B cell (primary cell): ENCODE measurements around the gene TLE3. TPM values are rescaled to one million over a fixed set of nuclear protein-coding genes. Genes with fewer than 3 reads are reported as not detected.

Source experiments
- ATAC-seq: fragments of 200-7000 bp; cut with Tn5 transposase; one replicate; pipeline ENCODE4 v1.10.0; 2021; ENCODE audit warnings: low read depth, mild to moderate bottlenecking, moderate number of reproducible peaks, moderate library complexity
- CTCF ChIA-PET: fragments of 350-600 bp; sonication (Branson Sonifier 250); formaldehyde crosslinking; loops from one replicate; lab custom pipeline; 2021; ENCODE audit warnings: antibody characterized with exemption, inconsistent platforms; lab: Charles Lee
- POLR2A ChIA-PET: fragments of 350-600 bp; sonication (Branson Sonifier 250); formaldehyde crosslinking; loops from one replicate; lab custom pipeline; 2021; ENCODE audit warnings: antibody characterized with exemption; lab: Charles Lee
- DNase-seq: peaks from one replicate; pipeline ENCODE4 v3.0.0; 2013
- H2AFZ ChIP-seq: 2 replicates; pipeline ENCODE4 v1.6.1; 2012; ENCODE audit warnings: mild to moderate bottlenecking, low read depth, low read length; ENCODE audit not compliant: insufficient read depth, poor library complexity, severe bottlenecking
- H3K27ac ChIP-seq, 2 donors: 1 replicate in 1 of 2; 2 replicates in 1 of 2; pipeline ENCODE4 v1.5.1; 2012 to 2013; ENCODE audit warnings: low read length in 2 of 2, mild to moderate bottlenecking in 2 of 2, moderate library complexity in 1 of 2
- H3K27me3 ChIP-seq, 4 experiments: fragments of 200-600 bp in 1 of 4; sonication (generic) in 1 of 4; replicated peaks in 1 of 4; 1 replicate in 2 of 4; 2 replicates in 2 of 4; pipeline versions ENCODE4 v1.6.1 to v1.7.0; 2013 to 2016; ENCODE audit warnings: low read length in 3 of 4, mild to moderate bottlenecking in 2 of 4, mixed read lengths in 1 of 4, moderate library complexity in 1 of 4; ENCODE audit not compliant: insufficient read depth in 4 of 4, control insufficient read depth in 3 of 4; ENCODE audit errors: control extremely low read depth in 1 of 4
- H3K36me3 ChIP-seq, 2 experiments: replicated peaks in 1 of 2; 1 replicate in 1 of 2; 2 replicates in 1 of 2; pipeline versions ENCODE4 v1.6.1 to v1.7.1; 2013; ENCODE audit warnings: low read length in 1 of 2; ENCODE audit not compliant: insufficient read depth in 2 of 2, control insufficient read depth in 1 of 2; ENCODE audit errors: control extremely low read depth in 1 of 2, extremely low read depth in 1 of 2
- H3K4me1 ChIP-seq, 2 donors: fragments of 200-600 bp in 1 of 2; sonication (generic) in 1 of 2; 1 replicate in 1 of 2; 2 replicates in 1 of 2; pipeline versions ENCODE4 v1.5.1 to v1.6.1; 2013 to 2017; ENCODE audit warnings: low read length in 2 of 2; ENCODE audit not compliant: control insufficient read depth in 2 of 2, insufficient read depth in 2 of 2
- H3K4me2 ChIP-seq: replicated peaks from 2 replicates; pipeline ENCODE3; 2012; ENCODE audit warnings: mild to moderate bottlenecking, low read depth, low read length; ENCODE audit not compliant: poor library complexity, severe bottlenecking
- H3K4me3 ChIP-seq, 5 experiments: fragments of 200-600 bp in 1 of 5; sonication (generic) in 1 of 5; 1 replicate in 3 of 5; 2 replicates in 2 of 5; pipeline versions ENCODE4 v1.5.1 to v1.7.0; 2011 to 2016; ENCODE audit warnings: low read length in 4 of 5, mild to moderate bottlenecking in 4 of 5, low read depth in 2 of 5, control low read depth in 1 of 5, moderate library complexity in 1 of 5; ENCODE audit not compliant: insufficient read depth in 1 of 5; ENCODE audit errors: control extremely low read depth in 1 of 5, extremely low read depth in 1 of 5
- H3K79me2 ChIP-seq: fragments of 200-600 bp; sonication (generic); one replicate; pipeline ENCODE4 v1.6.0; 2016; ENCODE audit warnings: low read length; ENCODE audit not compliant: control insufficient read depth, insufficient read depth
- H3K9ac ChIP-seq: fragments of 200-600 bp; sonication (generic); 2 replicates; pipeline ENCODE4 v1.6.1; 2017; ENCODE audit warnings: mild to moderate bottlenecking, low read length, moderate library complexity
- H3K9me3 ChIP-seq, 3 donors: one replicate each; pipeline versions ENCODE4 v1.6.1 to v1.7.1; 2013; ENCODE audit warnings: low read length in 2 of 3; ENCODE audit not compliant: control insufficient read depth in 2 of 3, insufficient read depth in 1 of 3; ENCODE audit errors: control extremely low read depth in 1 of 3
- H4K20me1 ChIP-seq: 2 replicates; pipeline ENCODE4 v1.6.0; 2012; ENCODE audit warnings: mild to moderate bottlenecking, low read length; ENCODE audit not compliant: insufficient read depth, control insufficient read depth, poor library complexity, severe bottlenecking
- H3K27ac Mint-ChIP-seq: one replicate; pipeline ENCODE4 v1.8.0; 2021; ENCODE audit warnings: mixed read lengths
- H3K27me3 Mint-ChIP-seq: one replicate; pipeline ENCODE4 v1.8.0; 2021; ENCODE audit warnings: mixed read lengths
- H3K4me1 Mint-ChIP-seq: one replicate; pipeline ENCODE4 v1.8.0; 2021; ENCODE audit warnings: mixed read lengths
- H3K4me3 Mint-ChIP-seq: one replicate; pipeline ENCODE4 v1.8.0; 2021; ENCODE audit warnings: mixed read lengths
- H3K9me3 Mint-ChIP-seq: one replicate; pipeline ENCODE4 v1.8.0; 2022; ENCODE audit warnings: mixed read lengths; ENCODE audit not compliant: insufficient read depth
- CTCF ChIP-seq: fragments of 200-600 bp; IDR thresholded peaks from one replicate; pipeline ENCODE4 v1.8.0; 2022; ENCODE audit warnings: antibody characterized with exemption, mild to moderate bottlenecking
- EZH2 ChIP-seq: IDR thresholded peaks from 2 replicates; pipeline ENCODE4 v1.6.1; 2012; ENCODE audit warnings: borderline replicate concordance, low read depth, mild to moderate bottlenecking, moderate library complexity, low read length; ENCODE audit not compliant: insufficient read depth, poor library complexity, severe bottlenecking
- WGBS: methylation state at CpG from one replicate; pipeline ENCODE4 v1.1.5; 2013; ENCODE audit warnings: missing lambda C conversion rate; ENCODE audit not compliant: insufficient coverage; 5-methylcytosine and 5-hydroxymethylcytosine counted together
- intact Hi-C: fragments of 100-400 bp; cut with micrococcal nuclease; formaldehyde crosslinking; loops from one replicate; pipeline ENCODE4 v1.10.0; 2022
- polyA plus RNA-seq: library from polyadenylated mRNA; depleted of rRNA; stranded (reverse); fragments of >200 nt; gene quantifications from 2 replicates; pipeline ENCODE4 v1.2.3, GENCODE V29; 2012
- total RNA-seq, 2 donors: library from RNA; stranded (reverse); fragments of 120-200 nt in 1 of 2; gene quantifications; 1 replicate in 1 of 2; 2 replicates in 1 of 2; pipeline versions ENCODE4 v1.2.3 to v1.2.4, GENCODE V29; 2013 to 2022

The TLE3 gene
- total and polyA plus RNA-seq, 2 donors (not counting 1 experiment from before 2014, with no cell fraction given), result 187 to 278 TPM

GRCh38 chr15:70142322-70143191 is 44.8 kb upstream of the TLE3 start:
- no peaks in the 10 kb centered on the region for H3K9me3 Mint-ChIP-seq
- no peak overlapping the region for H3K4me3 ChIP-seq
- no peaks in the 10 kb centered on the region for H3K79me2 ChIP-seq
- no peaks in the 10 kb centered on the region for H4K20me1 ChIP-seq
- ATAC-seq (no peak), DNase-seq (no peak)
- CTCF ChIA-PET, result interaction anchor here (1.0 to 1.3 kb wide), 3 partner anchors 9 to 317 kb away, joined by 3 read pairs; no protein-coding TSS in a partner anchor
- H2AFZ ChIP-seq, result no peak overlapping the region
- H3K27me3 Mint-ChIP-seq, result peaks cover 25% of the 10 kb centered on the region
- peaks cover 0 to 7% (median 1%) of the 10 kb centered on the region in 4 experiments for H3K27me3 ChIP-seq
- no peaks in the 10 kb centered on the region for H3K36me3 ChIP-seq
- H3K9ac ChIP-seq, result no peak overlapping the region
- peaks cover 15 to 23% of the 10 kb centered on the region in 2 donors for H3K4me1 ChIP-seq
- H3K4me2 ChIP-seq, result no peak overlapping the region
- no peaks in the 10 kb centered on the region for H3K9me3 ChIP-seq
- no peak for TF ChIP-seq CTCF
- TF ChIP-seq EZH2, result no peak
- H3K4me3 Mint-ChIP-seq, result no peak overlapping the region
- H3K27ac Mint-ChIP-seq, result peak overlapping the region; percentile 37
- peaks cover 27% of the 10 kb centered on the region for H3K4me1 Mint-ChIP-seq
- no peak overlapping the region for H3K27ac ChIP-seq
- POLR2A ChIA-PET, result no interaction called here
- intact Hi-C loops, result loop anchor here (5.0 kb wide), 1 partner anchor 45 kb away; the partner anchor contains the start of gene TLE3
- 47% methylated on average over 21 of the region's 24 CpGs for WGBS

- no peaks in the 10 kb centered on the region for H3K36me3 ChIP-seq
- POLR2A ChIA-PET, result no interaction called here
- H3K27ac ChIP-seq, result no peak overlapping the region
- intact Hi-C loops, result loop anchor here (5.0 kb wide), 1 partner anchor 45 kb away; the partner anchor contains the start of gene TLE3
- Mint-ChIP-seq H3K4me3 (peak overlapping the region; percentile 19), H3K4me1 (peaks cover 27% of the 10 kb centered on the region), H3K27ac (no peak overlapping the region), H3K27me3 (peaks cover 25% of the 10 kb centered on the region), H3K9me3 (no peaks in the 10 kb centered on the region)
- DNase-seq, result no peak
- ATAC-seq, result no peak
- no peak overlapping the region for H3K4me2 ChIP-seq
- no peak overlapping the region for H3K9ac ChIP-seq
- H3K79me2 ChIP-seq, result no peaks in the 10 kb centered on the region
- H2AFZ ChIP-seq, result no peak overlapping the region
- CTCF ChIA-PET, result interaction anchor here (0.7 to 1.3 kb wide), 4 partner anchors 10 to 318 kb away, joined by 3 read pairs; no protein-coding TSS in a partner anchor
- TF ChIP-seq EZH2, result no peak
- no peak for TF ChIP-seq CTCF
- peaks cover 15 to 23% of the 10 kb centered on the region in 2 donors for H3K4me1 ChIP-seq
- no peak overlapping the region for H3K4me3 ChIP-seq
- no peaks in the 10 kb centered on the region for H3K9me3 ChIP-seq
- peaks cover 0 to 7% (median 0%) of the 10 kb centered on the region in 4 experiments for H3K27me3 ChIP-seq
- no peaks in the 10 kb centered on the region for H4K20me1 ChIP-seq
Observed at GRCh38 chr15:70142072-70142321, 44.3 kb upstream of the TLE3 start.
